Chondrocyte (in vitro differentiated cells): ENCODE data around the gene ACADVL. TPM values are rescaled to one million over a fixed set of nuclear protein-coding genes. Genes with fewer than 3 reads are reported as not detected.
A peak's percentile ranks its signal among the peaks of the same experiment; 100 is the strongest.

Experiments
- DNase-seq: peaks from one replicate; pipeline ENCODE4 v3.0.0; 2021; ENCODE audit warnings: mixed read lengths, low spot score
- H3K27ac Mint-ChIP-seq: one replicate; pipeline ENCODE4 v1.8.0; 2021; ENCODE audit warnings: mild to moderate bottlenecking, moderate library complexity, mixed read lengths; ENCODE audit not compliant: unreplicated experiment
- H3K27me3 Mint-ChIP-seq: 2 replicates; pipeline ENCODE4 v1.8.0; 2021; ENCODE audit warnings: low read depth, mixed read lengths
- H3K36me3 Mint-ChIP-seq: 2 replicates; pipeline ENCODE4 v1.8.0; 2021; ENCODE audit warnings: low read depth, mixed read lengths
- H3K4me1 Mint-ChIP-seq: 2 replicates; pipeline ENCODE4 v1.8.0; 2021; ENCODE audit warnings: low read depth, mild to moderate bottlenecking, mixed read lengths
- H3K4me3 Mint-ChIP-seq: one replicate; pipeline ENCODE4 v1.8.0; 2021; ENCODE audit warnings: mild to moderate bottlenecking, moderate library complexity, mixed read lengths; ENCODE audit not compliant: unreplicated experiment
- H3K9me3 Mint-ChIP-seq: 2 replicates; pipeline ENCODE4 v1.8.0; 2021; ENCODE audit warnings: low read depth, mixed read lengths
- CTCF ChIP-seq: fragments of 200-600 bp; sonication (generic); IDR thresholded peaks from 2 replicates; pipeline ENCODE4 v1.5.0; 2021; ENCODE audit warnings: antibody characterized with exemption, mild to moderate bottlenecking, moderate library complexity
- microRNA-seq: library from miRNA; unstranded; fragments of <30 nt; microRNA quantifications from one replicate; pipeline ENCODE4 v1.2.0, GENCODE V29; 2020; ENCODE audit warnings: borderline number of aligned reads
- total RNA-seq: library from RNA; stranded (reverse); gene quantifications from 3 replicates; pipeline ENCODE4 v1.2.1, GENCODE V29; 2021

ACADVL gene
- total RNA-seq, 1 donor from 2014 or later, result 454 TPM

DNA sequence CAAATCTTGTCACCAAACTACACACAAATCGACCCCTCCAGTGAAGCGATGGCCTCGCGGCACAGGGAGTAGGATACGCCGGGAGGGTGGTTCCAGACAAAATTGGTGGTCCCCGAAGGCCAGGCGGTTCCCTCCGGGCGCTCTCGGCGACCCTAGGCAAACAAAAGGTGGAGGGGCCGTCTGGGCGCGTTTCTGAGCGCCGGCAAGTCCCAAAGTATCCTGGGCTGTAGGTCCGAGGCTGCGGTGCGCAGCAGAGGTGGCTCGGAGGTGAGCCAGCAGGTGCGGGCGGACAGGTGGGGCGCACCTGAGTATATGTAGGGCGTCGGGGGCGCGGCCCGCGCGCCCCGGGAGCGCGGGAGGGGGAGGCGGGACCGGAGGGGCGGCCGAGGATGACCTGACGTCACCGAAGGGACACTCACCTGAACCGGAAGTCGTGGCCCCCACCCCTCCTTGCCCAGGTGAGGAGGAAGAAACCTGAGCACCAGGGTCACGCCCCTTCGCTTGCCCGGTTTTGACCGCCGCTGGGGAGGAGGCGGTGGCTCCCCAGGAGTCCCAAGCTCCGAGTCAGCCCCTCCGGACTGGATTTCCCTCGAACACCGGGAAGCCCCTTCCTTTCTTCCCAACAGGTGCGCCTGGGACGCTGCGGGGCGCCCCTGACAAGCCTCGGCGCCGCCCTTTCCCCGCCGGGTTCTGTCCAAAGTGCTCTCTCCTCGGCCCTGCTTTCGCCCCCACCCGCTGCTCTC is 42.6 kb downstream of the ACADVL start, which contains the start of gene CLDN7:
Gene CLDN7 (minus strand): TSS at position 287 of the 743 bp plus-strand sequence. CDS start 435 bp downstream, outside the sequence.
- H3K4me1 Mint-ChIP-seq, result peaks cover 30% of the 10 kb centered on the region
- H3K9me3 Mint-ChIP-seq, result no peaks in the 10 kb centered on the region
- H3K4me3 Mint-ChIP-seq, result peak within 1 kb of the TSS; percentile 61
- no peak within 1 kb of the TSS for H3K27ac Mint-ChIP-seq
- H3K36me3 Mint-ChIP-seq, result peaks cover 9% of the 10 kb centered on the region
- DNase-seq, result no peak
- H3K27me3 Mint-ChIP-seq, result peaks cover 11% of the 10 kb centered on the region
- no peak for TF ChIP-seq CTCF

GRCh38 chr17:7262935-7263800 is 43.4 kb downstream of the ACADVL start:
- Mint-ChIP-seq H3K27me3 (peaks cover 11% of the 10 kb centered on the region), H3K27ac (no peak overlapping the region), H3K4me1 (peaks cover 30% of the 10 kb centered on the region), H3K9me3 (no peaks in the 10 kb centered on the region), H3K4me3 (no peak overlapping the region), H3K36me3 (peaks cover 7% of the 10 kb centered on the region)
- TF ChIP-seq CTCF, result no peak
- no peak for DNase-seq

- H3K9me3 Mint-ChIP-seq, result no peaks in the 10 kb centered on the region
- H3K27me3 Mint-ChIP-seq, result peaks cover 11% of the 10 kb centered on the region
- H3K27ac Mint-ChIP-seq, result no peak overlapping the region
- peaks cover 30% of the 10 kb centered on the region for H3K4me1 Mint-ChIP-seq
- no peak for DNase-seq
- TF ChIP-seq CTCF, result no peak
- no peak overlapping the region for H3K4me3 Mint-ChIP-seq
- H3K36me3 Mint-ChIP-seq, result peaks cover 3% of the 10 kb centered on the region
These were observed 44.0 kb downstream of the ACADVL start for GRCh38 chr17:7263801-7264078.

GRCh38 chr17:7266784-7267183 is 47.0 kb downstream of the ACADVL start:
- no peak for TF ChIP-seq CTCF
- no peak for DNase-seq
- Mint-ChIP-seq H3K36me3 (no peaks in the 10 kb centered on the region), H3K4me3 (no peak overlapping the region), H3K27ac (no peak overlapping the region), H3K9me3 (no peaks in the 10 kb centered on the region), H3K27me3 (peaks cover 10% of the 10 kb centered on the region), H3K4me1 (peaks cover 29% of the 10 kb centered on the region)

Small RNA genes within 50 kb of the gene (microRNA-seq; reads per million reads assigned to microRNA genes)
- 4,523 reads per million, percentile 90 among the genes with 10 or more reads in this experiment for gene MIR324

Other genes starting within 250 kb of the ACADVL start
- gene ALOX12, start 223.9 kb upstream of the ACADVL start, total RNA-seq, result not detected in 3 replicates
- gene RNASEK, start 207.3 kb upstream of the ACADVL start, total RNA-seq, result 241 to 266 TPM (median 259 TPM) in 3 replicates
- not detected in 3 replicates for gene BCL6B, start 196.9 kb upstream of the ACADVL start, total RNA-seq
- gene SLC16A13, start 183.9 kb upstream of the ACADVL start, total RNA-seq, result 3.5 to 5.4 TPM (median 4.8 TPM) in 3 replicates
- gene SLC16A11, start 175.8 kb upstream of the ACADVL start, total RNA-seq, result 0.41 to 0.85 TPM (median 0.47 TPM) in 3 replicates
- not detected in 3 replicates for gene CLEC10A, start 139.7 kb upstream of the ACADVL start, total RNA-seq
- not detected in 3 replicates for gene ASGR2, start 105.1 kb upstream of the ACADVL start, total RNA-seq
- gene ASGR1, start 40.6 kb upstream of the ACADVL start, total RNA-seq, result 0.46 to 1.9 TPM (median 0.97 TPM) in 3 replicates
- gene DLG4, start 102 bp upstream of the ACADVL start, total RNA-seq, result 28.3 to 34.4 TPM (median 31.3 TPM) in 3 replicates
- 58.8 to 65.2 TPM (median 59.5 TPM) in 3 replicates for gene DVL2, start 14.6 kb downstream of the ACADVL start, total RNA-seq
- 49.5 to 57.8 TPM (median 53.1 TPM) in 3 replicates for gene PHF23, start 19.5 kb downstream of the ACADVL start, total RNA-seq
- 449 to 459 TPM (median 455 TPM) in 3 replicates for gene GABARAP, start 22.5 kb downstream of the ACADVL start, total RNA-seq
- 105 to 118 TPM (median 111 TPM) in 3 replicates for gene CTDNEP1, start 31.8 kb downstream of the ACADVL start, total RNA-seq
- 24.9 to 32.7 TPM (median 25.8 TPM) in 3 replicates for gene ELP5, start 32.3 kb downstream of the ACADVL start, total RNA-seq
- gene CLDN7, start 42.5 kb downstream of the ACADVL start, total RNA-seq, result 0.42 to 0.54 TPM (median 0.46 TPM) in 3 replicates
- 0.15 to 0.38 TPM (median 0.30 TPM) in 3 replicates for gene SLC2A4, start 61.8 kb downstream of the ACADVL start, total RNA-seq
- gene YBX2, start 74.7 kb downstream of the ACADVL start, total RNA-seq, result 0.56 to 0.57 TPM in 2 of 3 replicates, not detected in the other
- gene EIF5A, start 87.7 kb downstream of the ACADVL start, total RNA-seq, result 364 to 494 TPM (median 376 TPM) in 3 replicates
- 43.9 to 64.9 TPM (median 55.3 TPM) in 3 replicates for gene GPS2, start 95.4 kb downstream of the ACADVL start, total RNA-seq
- gene NEURL4, start 109.4 kb downstream of the ACADVL start, total RNA-seq, result 28.0 to 43.3 TPM (median 32.4 TPM) in 3 replicates
- 2.9 to 6.8 TPM (median 3.7 TPM) in 3 replicates for gene ACAP1, start 116.6 kb downstream of the ACADVL start, total RNA-seq
- 16.6 to 23.3 TPM (median 23.0 TPM) in 3 replicates for gene KCTD11, start 132.2 kb downstream of the ACADVL start, total RNA-seq
- not detected in 3 replicates for gene TMEM95, start 135.2 kb downstream of the ACADVL start, total RNA-seq
- gene TNK1, start 161.2 kb downstream of the ACADVL start, total RNA-seq, result 0.22 to 0.72 TPM in 2 of 3 replicates, not detected in the other
- 79.8 to 82.6 TPM (median 81.5 TPM) in 3 replicates for gene PLSCR3, start 174.6 kb downstream of the ACADVL start, total RNA-seq
- 32.8 to 42.8 TPM (median 34.3 TPM) in 3 replicates for gene TMEM256, start 184.2 kb downstream of the ACADVL start, total RNA-seq
- 45.2 to 49.8 TPM (median 46.7 TPM) in 3 replicates for gene NLGN2, start 187.9 kb downstream of the ACADVL start, total RNA-seq
- not detected in 3 replicates for gene SPEM1, start 200.4 kb downstream of the ACADVL start, total RNA-seq
- gene SPEM2, start 205.7 kb downstream of the ACADVL start, total RNA-seq, result not detected in 3 replicates
- not detected in 3 replicates for gene SPEM3, start 208.9 kb downstream of the ACADVL start, total RNA-seq
- 6.9 to 9.1 TPM (median 7.7 TPM) in 3 replicates for gene TMEM102, start 215.5 kb downstream of the ACADVL start, total RNA-seq
- gene FGF11, start 219.6 kb downstream of the ACADVL start, total RNA-seq, result 5.0 to 6.0 TPM (median 5.1 TPM) in 3 replicates
- gene CHRNB1, start 225.1 kb downstream of the ACADVL start, total RNA-seq, result 12.2 to 14.0 TPM (median 12.6 TPM) in 3 replicates